H9 (cell line): ENCODE measurements around the gene NCKAP5. TPM values are rescaled to one million over a fixed set of nuclear protein-coding genes. Genes with fewer than 3 reads are reported as not detected.

ENCODE experiments used
- DNase-seq: peaks from one replicate; pipeline ENCODE4 v3.0.0-alpha.2; 2017
- H2AFZ ChIP-seq: one replicate; pipeline ENCODE4 v1.6.1; 2013; ENCODE audit warnings: mild to moderate bottlenecking, low read length, control low read depth, moderate library complexity
- H2AK5ac ChIP-seq: 2 replicates; pipeline ENCODE4 v1.6.1; 2013; ENCODE audit warnings: low read length, control low read depth, mixed read lengths; ENCODE audit not compliant: insufficient read length
- H2BK120ac ChIP-seq: one replicate; pipeline ENCODE4 v1.6.1; 2013; ENCODE audit warnings: low read depth, mild to moderate bottlenecking, low read length, control low read depth, inconsistent platforms; ENCODE audit not compliant: poor library complexity, severe bottlenecking
- H2BK12ac ChIP-seq: 2 replicates; pipeline ENCODE4 v1.6.1; 2013; ENCODE audit warnings: low read length, control low read depth, mixed read lengths, low read depth; ENCODE audit not compliant: insufficient read length
- H2BK15ac ChIP-seq: 2 replicates; pipeline ENCODE4 v1.6.1; 2013; ENCODE audit warnings: low read depth, low read length, control low read depth
- H2BK20ac ChIP-seq: one replicate; pipeline ENCODE4 v1.6.1; 2013; ENCODE audit warnings: low read depth, mild to moderate bottlenecking, low read length, control low read depth, inconsistent platforms; ENCODE audit not compliant: poor library complexity, severe bottlenecking
- H2BK5ac ChIP-seq: 2 replicates; pipeline ENCODE4 v1.6.1; 2013; ENCODE audit warnings: low read length, control low read depth, mixed read lengths; ENCODE audit not compliant: insufficient read length
- H3K14ac ChIP-seq: 2 replicates; pipeline ENCODE4 v1.6.1; 2013; ENCODE audit warnings: low read length, control low read depth; ENCODE audit not compliant: insufficient read depth
- H3K18ac ChIP-seq: 2 replicates; pipeline ENCODE4 v1.6.1; 2013; ENCODE audit warnings: low read depth, mild to moderate bottlenecking, mixed read lengths, low read length, control low read depth; ENCODE audit not compliant: insufficient read length
- H3K23ac ChIP-seq: 2 replicates; pipeline ENCODE4 v1.6.1; 2013; ENCODE audit warnings: low read length, control low read depth, mixed read lengths, low read depth; ENCODE audit not compliant: insufficient read length
- H3K23me2 ChIP-seq: 2 replicates; pipeline ENCODE4 v1.6.1; 2013; ENCODE audit warnings: low read depth, mild to moderate bottlenecking, mixed read lengths, low read length, control low read depth; ENCODE audit not compliant: insufficient read length, poor library complexity, severe bottlenecking
- H3K27ac ChIP-seq: 2 replicates; pipeline ENCODE4 v1.5.1; 2013; ENCODE audit warnings: low read length, control low read depth, mixed read lengths, low read depth; ENCODE audit not compliant: insufficient read length
- H3K27me3 ChIP-seq: 2 replicates; pipeline ENCODE4 v1.6.1; 2013; ENCODE audit warnings: low read length, control low read depth, inconsistent platforms; ENCODE audit not compliant: insufficient read depth
- H3K4ac ChIP-seq: 2 replicates; pipeline ENCODE4 v1.6.1; 2013; ENCODE audit warnings: low read depth, mild to moderate bottlenecking, control low read depth, inconsistent platforms, low read length, moderate library complexity
- H3K4me1 ChIP-seq: 2 replicates; pipeline ENCODE4 v1.6.1; 2013; ENCODE audit warnings: low read length, control low read depth, inconsistent platforms; ENCODE audit not compliant: insufficient read depth
- H3K4me2 ChIP-seq: 2 replicates; pipeline ENCODE4 v1.6.1; 2013; ENCODE audit warnings: low read length, control low read depth, mixed read lengths; ENCODE audit not compliant: insufficient read length, insufficient read depth
- H3K56ac ChIP-seq: 2 replicates; pipeline ENCODE4 v1.6.1; 2013; ENCODE audit warnings: low read depth, mild to moderate bottlenecking, mixed read lengths, low read length, control low read depth; ENCODE audit not compliant: insufficient read length
- H3K79me1 ChIP-seq: 2 replicates; pipeline ENCODE4 v1.6.1; 2013; ENCODE audit warnings: low read depth, mild to moderate bottlenecking, moderate library complexity, low read length, control low read depth, inconsistent platforms; ENCODE audit not compliant: insufficient read depth, poor library complexity, severe bottlenecking
- H3K79me2 ChIP-seq: 2 replicates; pipeline ENCODE4 v1.6.1; 2013; ENCODE audit warnings: low read length, control low read depth, inconsistent platforms; ENCODE audit not compliant: insufficient read depth
- H3K9ac ChIP-seq: 2 replicates; pipeline ENCODE4 v1.6.1; 2013; ENCODE audit warnings: low read length, control low read depth, mixed read lengths; ENCODE audit not compliant: insufficient read length; ENCODE audit errors: extremely low read depth
- H3K9me3 ChIP-seq: one replicate; pipeline ENCODE4 v1.6.1; 2013; ENCODE audit warnings: low read depth, low read length, inconsistent platforms; ENCODE audit not compliant: control insufficient read depth
- H3T11ph ChIP-seq: one replicate; pipeline ENCODE4 v1.6.1; 2013; ENCODE audit warnings: mild to moderate bottlenecking, low read length, control low read depth, inconsistent platforms
- H4K20me1 ChIP-seq: one replicate; pipeline ENCODE4 v1.6.1; 2013; ENCODE audit not compliant: control insufficient read depth, insufficient read length, insufficient read depth
- H4K5ac ChIP-seq: 2 replicates; pipeline ENCODE4 v1.6.1; 2013; ENCODE audit warnings: low read depth, mild to moderate bottlenecking, mixed read lengths, low read length, control low read depth; ENCODE audit not compliant: insufficient read length
- H4K8ac ChIP-seq: replicated peaks from 2 replicates; pipeline ENCODE4 v1.6.1; 2013; ENCODE audit warnings: low read length, control low read depth, mixed read lengths, low read depth; ENCODE audit not compliant: insufficient read length
- H4K91ac ChIP-seq: 2 replicates; pipeline ENCODE4 v1.6.1; 2013; ENCODE audit warnings: low read depth, mild to moderate bottlenecking, moderate library complexity, mixed read lengths, low read length, control low read depth; ENCODE audit not compliant: insufficient read length
- H3K27ac Mint-ChIP-seq, 3 experiments: 2 replicates in 2 of 3; 3 replicates in 1 of 3; pipeline ENCODE4 v1.8.0; 2020 to 2021; ENCODE audit warnings: mixed read lengths in 3 of 3, mild to moderate bottlenecking in 1 of 3, moderate library complexity in 1 of 3
- H3K27me3 Mint-ChIP-seq: 2 replicates; pipeline ENCODE4 v1.8.0; 2021; ENCODE audit warnings: low read depth, mild to moderate bottlenecking, moderate library complexity, mixed read lengths
- H3K36me3 Mint-ChIP-seq, 3 experiments: 2 replicates in 2 of 3; 3 replicates in 1 of 3; pipeline ENCODE4 v1.8.0; 2020 to 2021; ENCODE audit warnings: low read depth in 3 of 3, mixed read lengths in 3 of 3; ENCODE audit not compliant: insufficient read depth in 1 of 3
- H3K4me1 Mint-ChIP-seq, 2 experiments: 2 replicates each; pipeline ENCODE4 v1.8.0; 2020; ENCODE audit warnings: mixed read lengths in 2 of 2
- H3K4me3 Mint-ChIP-seq, 2 experiments: 2 replicates in 1 of 2; 3 replicates in 1 of 2; pipeline ENCODE4 v1.8.0; 2020 to 2021; ENCODE audit warnings: mild to moderate bottlenecking in 2 of 2, mixed read lengths in 2 of 2, moderate library complexity in 1 of 2
- H3K9me3 Mint-ChIP-seq, 2 experiments: 2 replicates in 1 of 2; 3 replicates in 1 of 2; pipeline ENCODE4 v1.8.0; 2020; ENCODE audit warnings: mild to moderate bottlenecking in 2 of 2, mixed read lengths in 2 of 2, moderate library complexity in 1 of 2
- CTCF ChIP-seq: fragments of 200-600 bp; sonication (generic); conservative IDR thresholded peaks from 3 replicates; pipeline ENCODE4 v1.8.0; 2021; ENCODE audit warnings: antibody characterized with exemption, mild to moderate bottlenecking
- WGBS: extraction: QIAGEN DNeasy Blood & Tissue Kit; methylation state at CpG from one replicate; pipeline ENCODE4 v1.1.7; 2013; ENCODE audit warnings: missing lambda C conversion rate, low lambda C conversion rate, mixed read lengths; ENCODE audit not compliant: insufficient read length; ENCODE audit errors: extremely low coverage; 5-methylcytosine and 5-hydroxymethylcytosine counted together
- total RNA-seq: library from RNA; stranded (reverse); gene quantifications from 2 replicates; pipeline ENCODE4 v1.2.1, GENCODE V29; 2021

NCKAP5 gene
- total RNA-seq, 1 experiment from 2014 or later: 0.26 TPM

- no peak overlapping the region for H2BK5ac ChIP-seq
- peak; percentile 21; the same call in 1 of the 3 replicates for TF ChIP-seq CTCF
- no peaks in the 10 kb centered on the region for H3K27me3 ChIP-seq
- no peak overlapping the region for H3K4me3 Mint-ChIP-seq
- H2AFZ ChIP-seq: no peak overlapping the region
- H3K9me3 ChIP-seq: no peaks in the 10 kb centered on the region
- no peaks in the 10 kb centered on the region for H3K27me3 Mint-ChIP-seq
- H3K9me3 Mint-ChIP-seq: peaks cover 7% of the 10 kb centered on the region in 2 experiments; a peak in 4 of 5 replicates
- no peak overlapping the region for H4K8ac ChIP-seq
- no peak overlapping the region for H3T11ph ChIP-seq
- no peak for DNase-seq
- no peak overlapping the region for H2AK5ac ChIP-seq
- H3K9ac ChIP-seq: no peak overlapping the region
- H3K27ac Mint-ChIP-seq: peak overlapping the region in 1 of 3 experiments; percentile 16; a peak in 1 of 7 replicates
- H3K23me2 ChIP-seq: no peaks in the 10 kb centered on the region
- no peak overlapping the region for H2BK12ac ChIP-seq
- no peak overlapping the region for H3K23ac ChIP-seq
- H3K79me2 ChIP-seq: no peaks in the 10 kb centered on the region
- no peak overlapping the region for H2BK120ac ChIP-seq
- no peaks in the 10 kb centered on the region for H3K79me1 ChIP-seq
- no peak overlapping the region for H4K5ac ChIP-seq
- H3K27ac ChIP-seq: no peak overlapping the region
- H4K91ac ChIP-seq: no peak overlapping the region
- no peaks in the 10 kb centered on the region for H4K20me1 ChIP-seq
- no CpG with 5 or more reads among the region's 1 CpG for WGBS
- H3K56ac ChIP-seq: no peak overlapping the region
- no peak overlapping the region for H3K18ac ChIP-seq
- no peak overlapping the region for H2BK15ac ChIP-seq
- no peak overlapping the region for H3K4me2 ChIP-seq
- H3K4ac ChIP-seq: no peak overlapping the region
- H3K36me3 Mint-ChIP-seq: peaks cover 0 to 10% (median 2%) of the 10 kb centered on the region in 3 experiments; a peak in 2 of 7 replicates
- no peaks in the 10 kb centered on the region for H3K4me1 ChIP-seq
- H3K14ac ChIP-seq: no peak overlapping the region
- H2BK20ac ChIP-seq: no peak overlapping the region
- H3K4me1 Mint-ChIP-seq: peaks cover 8% of the 10 kb centered on the region in 2 experiments; a peak in 2 of 4 replicates
These were observed 730.5 kb downstream of the NCKAP5 start for GRCh38 chr2:132837769-132838168.
